ENCODE measurements around the gene HGD. TPM values are rescaled to one million over a fixed set of nuclear protein-coding genes. Genes with fewer than 3 reads are reported as not detected.

HGD gene
- total and polyA plus RNA-seq, 2 donors (not counting 3 experiments of a cell fraction or from before 2014, with no cell fraction given): 0.18 to 0.22 TPM

DNA sequence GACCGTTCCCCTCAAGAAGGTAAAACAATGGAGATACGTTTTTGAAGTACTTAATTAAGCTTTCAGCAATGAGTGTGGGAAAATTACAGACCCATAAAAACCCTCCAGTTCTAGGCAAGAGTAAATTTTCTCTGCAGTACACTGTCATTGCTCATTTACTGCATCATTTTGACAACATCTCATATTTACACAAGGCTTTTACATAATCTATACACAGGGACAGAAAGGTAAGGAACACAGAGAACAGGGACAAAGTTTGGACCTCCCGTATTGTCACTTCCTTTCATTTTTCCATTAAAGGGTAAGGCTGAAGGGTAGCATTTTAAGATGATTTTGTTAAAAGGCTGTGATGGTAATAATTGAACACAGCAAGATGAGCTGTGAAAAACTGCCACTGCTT is 7.4 kb upstream of the HGD start:
- no peak overlapping the region for H3K4me2 ChIP-seq (ENCODE audit: insufficient read depth, low read length)
- no peaks in the 10 kb centered on the region for H4K20me1 ChIP-seq (replicated peaks; ENCODE audit: control insufficient read depth, extremely low read depth, insufficient read depth, low read length)
- DNase-seq (ENCODE audit: low read depth, low spot score) (no peak), FAIRE-seq (no peak)
- CTCF ChIA-PET: no interaction called here
- H3K27me3 ChIP-seq (ENCODE audit: control insufficient read depth in 2 of 2, insufficient read depth in 2 of 2, low read length in 2 of 2): no peaks in the 10 kb centered on the region
- H3K36me3 ChIP-seq (ENCODE audit: control insufficient read depth in 2 of 2, extremely low read depth in 1 of 2, insufficient read depth in 2 of 2, low read length in 2 of 2): no peaks in the 10 kb centered on the region
- H3K79me2 ChIP-seq (ENCODE audit: control insufficient read depth, insufficient read depth, low read length): no peaks in the 10 kb centered on the region
- H3K4me1 ChIP-seq (ENCODE audit: control insufficient read depth, extremely low read depth, insufficient read depth, low read length): peaks cover 12% of the 10 kb centered on the region
- H3K9me3 ChIP-seq (replicated peaks; ENCODE audit: control insufficient read depth, insufficient read depth, low read length): no peaks in the 10 kb centered on the region
- dilution Hi-C loops (cut with MboI; ENCODE audit: extremely low pct_ligation_motif_present, low sequenced_read_pairs): no loop called here
- H3K27ac ChIP-seq (ENCODE audit: insufficient read depth, low read depth, low read length): no peak overlapping the region
- POLR2A ChIA-PET: no interaction called here
- intact Hi-C loops (cut with micrococcal nuclease): no loop called here
- BruUV-seq (replicated peaks): no TSS peak
- no peak overlapping the region for H3K9ac ChIP-seq (replicated peaks; ENCODE audit: extremely low read depth, insufficient read depth, low read length)
- H2AFZ ChIP-seq (ENCODE audit: low read depth, low read length): no peak overlapping the region
- H3K4me3 ChIP-seq (replicated peaks in 1 of 3; ENCODE audit: insufficient read depth in 1 of 3, low read depth in 1 of 3, low read length in 3 of 3): no peak overlapping the region
- H3K9me1 ChIP-seq (replicated peaks; ENCODE audit: control insufficient read depth, extremely low read depth, insufficient read depth, low read length): no peaks in the 10 kb centered on the region
- TF ChIP-seq, protein P1, sequence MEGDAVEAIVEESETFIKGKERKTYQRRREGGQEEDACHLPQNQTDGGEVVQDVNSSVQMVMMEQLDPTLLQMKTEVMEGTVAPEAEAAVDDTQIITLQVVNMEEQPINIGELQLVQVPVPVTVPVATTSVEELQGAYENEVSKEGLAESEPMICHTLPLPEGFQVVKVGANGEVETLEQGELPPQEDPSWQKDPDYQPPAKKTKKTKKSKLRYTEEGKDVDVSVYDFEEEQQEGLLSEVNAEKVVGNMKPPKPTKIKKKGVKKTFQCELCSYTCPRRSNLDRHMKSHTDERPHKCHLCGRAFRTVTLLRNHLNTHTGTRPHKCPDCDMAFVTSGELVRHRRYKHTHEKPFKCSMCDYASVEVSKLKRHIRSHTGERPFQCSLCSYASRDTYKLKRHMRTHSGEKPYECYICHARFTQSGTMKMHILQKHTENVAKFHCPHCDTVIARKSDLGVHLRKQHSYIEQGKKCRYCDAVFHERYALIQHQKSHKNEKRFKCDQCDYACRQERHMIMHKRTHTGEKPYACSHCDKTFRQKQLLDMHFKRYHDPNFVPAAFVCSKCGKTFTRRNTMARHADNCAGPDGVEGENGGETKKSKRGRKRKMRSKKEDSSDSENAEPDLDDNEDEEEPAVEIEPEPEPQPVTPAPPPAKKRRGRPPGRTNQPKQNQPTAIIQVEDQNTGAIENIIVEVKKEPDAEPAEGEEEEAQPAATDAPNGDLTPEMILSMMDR (IDR thresholded peaks at IDR 0.05; ENCODE audit: extremely low read depth in 1 of 2, insufficient read depth in 1 of 2, low read depth in 1 of 2, low read length in 2 of 2): no peak
- TF ChIP-seq POLR2AphosphoS5 (IDR thresholded peaks at IDR 0.05; ENCODE audit: insufficient read depth, low read depth, low read length) (no peak), GATA2 (IDR thresholded peaks at IDR 0.05; ENCODE audit: insufficient read depth, insufficient read length, low read depth, low read length) (no peak), EZH2 (IDR thresholded peaks at IDR 0.05; ENCODE audit: borderline replicate concordance, low read depth, low read length, severe bottlenecking) (no peak), FOS (IDR thresholded peaks at IDR 0.05; ENCODE audit: borderline replicate concordance, insufficient read depth, low read length) (no peak), POLR2A (IDR thresholded peaks at IDR 0.05; ENCODE audit: low read depth, low read length) (no peak), JUN (IDR thresholded peaks at IDR 0.05; ENCODE audit: borderline replicate concordance, insufficient read depth, insufficient read length, low read depth) (no peak), MYC (IDR thresholded peaks at IDR 0.05; ENCODE audit: low read depth, low read length) (no peak)
- TF ChIP-seq, protein P2, sequence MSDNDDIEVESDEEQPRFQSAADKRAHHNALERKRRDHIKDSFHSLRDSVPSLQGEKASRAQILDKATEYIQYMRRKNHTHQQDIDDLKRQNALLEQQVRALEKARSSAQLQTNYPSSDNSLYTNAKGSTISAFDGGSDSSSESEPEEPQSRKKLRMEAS (IDR thresholded peaks at IDR 0.05; ENCODE audit: insufficient read depth, insufficient read length): no peak
